GM23338 (cell line): ENCODE measurements around the gene WHAMM. TPM values are rescaled to one million over a fixed set of nuclear protein-coding genes. Genes with fewer than 3 reads are reported as not detected.
"Not testable (repeated sequence)": the region's sequence is repeated elsewhere in the genome, so short reads cannot be mapped to it uniquely, and the experiment has no call there.

Experiments used
- ATAC-seq: fragments of 200-7000 bp; cut with Tn5 transposase; 3 replicates; pipeline ENCODE4 v1.9.1; 2020
- DNase-seq: peaks from one replicate; pipeline ENCODE4 v3.0.0-alpha.2; 2015; ENCODE audit warnings: low spot score
- H2AFZ ChIP-seq: fragments of 200-600 bp; sonication (generic); 2 replicates; pipeline ENCODE4 v1.8.0; 2016; ENCODE audit warnings: antibody characterized with exemption, mild to moderate bottlenecking, moderate library complexity
- H3F3A ChIP-seq: fragments of 200-600 bp; sonication (generic); replicated peaks from 2 replicates; pipeline ENCODE4 v1.8.0; 2017; ENCODE audit warnings: antibody characterized with exemption, mixed run types, low read depth
- H3K27ac ChIP-seq: fragments of 200-600 bp; sonication (generic); 2 replicates; pipeline ENCODE4 v1.6.1; 2016; ENCODE audit warnings: low read depth
- H3K27me3 ChIP-seq: fragments of 200-600 bp; sonication (generic); 2 replicates; pipeline ENCODE4 v1.8.0; 2016; ENCODE audit warnings: mild to moderate bottlenecking, mixed run types, moderate library complexity; ENCODE audit not compliant: insufficient read depth
- H3K36me3 ChIP-seq: fragments of 200-600 bp; sonication (generic); 2 replicates; pipeline ENCODE4 v1.8.0; 2016; ENCODE audit warnings: mild to moderate bottlenecking; ENCODE audit not compliant: insufficient read depth
- H3K4me1 ChIP-seq: fragments of 200-600 bp; sonication (generic); 2 replicates; pipeline ENCODE4 v1.8.0; 2016; ENCODE audit warnings: mild to moderate bottlenecking, moderate library complexity; ENCODE audit not compliant: insufficient read depth
- H3K4me2 ChIP-seq: fragments of 200-600 bp; sonication (generic); 2 replicates; pipeline ENCODE4 v1.7.1; 2017; ENCODE audit warnings: mixed run types
- H3K4me3 ChIP-seq: fragments of 200-600 bp; sonication (generic); 2 replicates; pipeline ENCODE4 v1.6.1; 2016; ENCODE audit warnings: mixed run types
- H3K79me2 ChIP-seq: fragments of 200-600 bp; sonication (generic); replicated peaks from 2 replicates; pipeline ENCODE4 v1.8.0; 2017; ENCODE audit warnings: mild to moderate bottlenecking; ENCODE audit not compliant: insufficient read depth
- H3K9me2 ChIP-seq: fragments of 200-600 bp; sonication (generic); 2 replicates; pipeline ENCODE4 v1.8.0; 2017; ENCODE audit not compliant: insufficient read depth
- H4K20me1 ChIP-seq: fragments of 200-600 bp; sonication (generic); replicated peaks from 2 replicates; pipeline ENCODE4 v1.8.0; 2017; ENCODE audit warnings: mild to moderate bottlenecking; ENCODE audit not compliant: insufficient read depth
- H3K27ac Mint-ChIP-seq: 2 replicates; pipeline ENCODE4 v1.8.0; 2020; ENCODE audit warnings: inconsistent platforms, mild to moderate bottlenecking, moderate library complexity, mixed read lengths
- H3K27me3 Mint-ChIP-seq: 3 replicates; pipeline ENCODE4 v1.8.0; 2022; ENCODE audit warnings: low read depth, mild to moderate bottlenecking, moderate library complexity, mixed read lengths, inconsistent platforms; ENCODE audit not compliant: insufficient read depth, poor library complexity
- H3K36me3 Mint-ChIP-seq: 3 replicates; pipeline ENCODE4 v1.8.0; 2021; ENCODE audit warnings: low read depth, mild to moderate bottlenecking, inconsistent platforms, moderate library complexity, mixed read lengths
- H3K4me1 Mint-ChIP-seq: 3 replicates; pipeline ENCODE4 v1.8.0; 2020; ENCODE audit warnings: mild to moderate bottlenecking, inconsistent platforms, mixed read lengths
- H3K4me3 Mint-ChIP-seq: 3 replicates; pipeline ENCODE4 v1.8.0; 2021; ENCODE audit warnings: moderate library complexity, mild to moderate bottlenecking, inconsistent platforms, mixed read lengths
- H3K9me3 Mint-ChIP-seq: 3 replicates; pipeline ENCODE4 v1.8.0; 2020; ENCODE audit warnings: moderate library complexity, mild to moderate bottlenecking, inconsistent platforms, mixed read lengths
- CTCF ChIP-seq, 2 experiments: fragments of 200-600 bp in 1 of 2; sonication (generic) in 1 of 2; conservative IDR thresholded peaks; 2 replicates each; pipeline versions ENCODE4 v1.5.1 to v1.6.1; 2016 to 2017; ENCODE audit warnings: antibody characterized with exemption in 2 of 2, low read depth in 2 of 2, mild to moderate bottlenecking in 2 of 2, moderate library complexity in 1 of 2
- EZH2phosphoT487 ChIP-seq: fragments of 200-600 bp; sonication (generic); IDR thresholded peaks from one replicate; pipeline ENCODE4 v1.8.1; 2018; ENCODE audit warnings: antibody characterized with exemption; ENCODE audit not compliant: unreplicated experiment
- JUNB ChIP-seq: IDR thresholded peaks from one replicate; pipeline ENCODE4 v1.6.1; 2016; ENCODE audit warnings: antibody characterized with exemption; ENCODE audit not compliant: unreplicated experiment
- NANOG ChIP-seq: IDR thresholded peaks from 2 replicates; pipeline ENCODE4 v1.6.1; 2016; ENCODE audit warnings: antibody characterized with exemption, borderline replicate concordance
- POLR2AphosphoS5 ChIP-seq: IDR thresholded peaks from 2 replicates; pipeline ENCODE4 v1.6.1; 2016; ENCODE audit warnings: antibody characterized with exemption, low read depth
- REST ChIP-seq: IDR thresholded peaks from one replicate; pipeline ENCODE4 v1.6.1; 2018; ENCODE audit warnings: antibody characterized with exemption; ENCODE audit not compliant: unreplicated experiment
- STAT1 ChIP-seq: IDR thresholded peaks from one replicate; pipeline ENCODE4 v1.6.1; 2016; ENCODE audit warnings: antibody characterized with exemption; ENCODE audit not compliant: unreplicated experiment
- ZNF114 ChIP-seq: fragments of 250-450 bp; sonication (Bioruptor Pico); IDR thresholded peaks from 2 replicates; pipeline ENCODE4 v1.5.0; 2020; ENCODE audit warnings: mild to moderate bottlenecking, moderate library complexity
- polyA plus RNA-seq: library from polyadenylated mRNA; unstranded; fragments of >200 nt; fragmentation: Nextera tagmentation; extraction: Ambion mirVana; gene quantifications from 2 replicates; pipeline ENCODE4 v1.2.1, GENCODE V29; 2016
- total RNA-seq: library from RNA; depleted of rRNA; stranded (reverse); fragments of >200 nt; shearing (Covaris generic); gene quantifications from 2 replicates; pipeline ENCODE4 v1.2.3, GENCODE V29; 2014

Gene WHAMM
- total and polyA plus RNA-seq, 2 experiments from 2014 or later: 2.2 to 4.1 TPM

- no peak overlapping the region for H3K4me2 ChIP-seq
- H3K27me3 Mint-ChIP-seq: no peaks in the 10 kb centered on the region
- no peaks in the 10 kb centered on the region for H3K36me3 ChIP-seq
- H3K27ac ChIP-seq: 0 out of 2 replicates have a peak overlapping the region, but pooled peaks have one; percentile 32
- no peaks in the 10 kb centered on the region for H3K36me3 Mint-ChIP-seq
- no peaks in the 10 kb centered on the region for H3K9me3 Mint-ChIP-seq
- H2AFZ ChIP-seq: no peak overlapping the region
- no peaks in the 10 kb centered on the region; the same call in 1 of the 2 replicates for H4K20me1 ChIP-seq
- H3K27ac Mint-ChIP-seq: peak overlapping the region; percentile 3; the same call in 1 of the 2 replicates
- no peak for DNase-seq
- no peak for TF ChIP-seq ZNF114 (CRISPR knock-in tag)
- no peak for TF ChIP-seq REST
- TF ChIP-seq STAT1: no peak
- no peak for TF ChIP-seq JUNB
- no peak for TF ChIP-seq CTCF (conservative IDR thresholded peaks at IDR 0.05; ENCODE audit: low read depth in 2 of 2)
- peaks cover 13% of the 10 kb centered on the region for H3K4me1 Mint-ChIP-seq
- no peaks in the 10 kb centered on the region for H3K4me1 ChIP-seq
- no peaks in the 10 kb centered on the region for H3K79me2 ChIP-seq
- no peaks in the 10 kb centered on the region for H3F3A ChIP-seq
- H3K9me2 ChIP-seq: 0 out of 2 replicates have a peak, but pooled peaks cover 3% of the 10 kb centered on the region
- ATAC-seq: no peak
- no peak overlapping the region for H3K4me3 Mint-ChIP-seq
- H3K27me3 ChIP-seq: no peaks in the 10 kb centered on the region
- H3K4me3 ChIP-seq: no peak overlapping the region
Observed at GRCh38 chr15:82764117-82764490, 45.3 kb upstream of the WHAMM start.

GRCh38 chr15:82764740-82765139 is 44.7 kb upstream of the WHAMM start:
- no peak overlapping the region for H3K4me3 ChIP-seq
- H3K4me3 Mint-ChIP-seq: no peak overlapping the region
- H3K4me2 ChIP-seq: no peak overlapping the region
- ATAC-seq: no peak; the same call in 2 of the 3 replicates
- no peak overlapping the region for H2AFZ ChIP-seq
- no peaks in the 10 kb centered on the region for H3K27me3 Mint-ChIP-seq
- no peaks in the 10 kb centered on the region for H3K79me2 ChIP-seq
- no peaks in the 10 kb centered on the region; the same call in 1 of the 2 replicates for H4K20me1 ChIP-seq
- H3K4me1 Mint-ChIP-seq: peaks cover 13% of the 10 kb centered on the region
- H3K36me3 Mint-ChIP-seq: no peaks in the 10 kb centered on the region
- H3K27me3 ChIP-seq: no peaks in the 10 kb centered on the region
- no peak overlapping the region for H3K27ac ChIP-seq
- no peaks in the 10 kb centered on the region for H3K4me1 ChIP-seq
- H3K36me3 ChIP-seq: no peaks in the 10 kb centered on the region
- H3F3A ChIP-seq: no peaks in the 10 kb centered on the region
- no peak for TF ChIP-seq EZH2phosphoT487
- no peak for TF ChIP-seq NANOG
- no peak for TF ChIP-seq POLR2AphosphoS5
- no peak for TF ChIP-seq ZNF114 (CRISPR knock-in tag)
- no peak for TF ChIP-seq REST
- 0 out of 2 replicates have a peak, but pooled peaks cover 3% of the 10 kb centered on the region for H3K9me2 ChIP-seq
- no peak for DNase-seq
- no peaks in the 10 kb centered on the region for H3K9me3 Mint-ChIP-seq
- H3K27ac Mint-ChIP-seq: peak overlapping the region; percentile 37; the same call in 1 of the 2 replicates

DNA sequence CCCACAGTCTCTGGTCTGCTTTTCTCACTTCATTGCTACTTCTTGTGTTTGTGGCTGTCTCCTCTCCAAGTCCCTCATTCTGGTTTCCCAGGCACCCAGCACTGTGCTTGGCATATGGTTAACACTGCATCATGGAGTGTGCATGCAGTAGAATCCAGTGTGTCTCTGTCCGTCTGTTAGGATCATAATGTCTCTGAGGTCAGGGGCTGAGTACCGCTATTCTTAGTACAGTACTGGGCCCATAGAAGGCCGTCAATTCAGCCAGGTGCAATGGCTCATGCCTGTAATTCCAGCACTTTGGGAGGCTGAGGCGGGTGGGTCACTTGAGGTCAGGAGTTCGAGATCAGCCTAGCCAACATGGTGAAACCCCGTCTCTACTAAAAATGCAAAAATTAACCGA is 43.2 kb upstream of the WHAMM start:
- H3K4me1 ChIP-seq, ATAC-seq, H3K27ac Mint-ChIP-seq, H3K79me2 ChIP-seq, DNase-seq, H3F3A ChIP-seq, H3K27me3 Mint-ChIP-seq, H3K36me3 ChIP-seq, H2AFZ ChIP-seq, H3K9me3 Mint-ChIP-seq, H4K20me1 ChIP-seq, H3K4me2 ChIP-seq, H3K4me3 ChIP-seq, H3K27ac ChIP-seq, H3K4me3 Mint-ChIP-seq, H3K36me3 Mint-ChIP-seq, H3K27me3 ChIP-seq, H3K9me2 ChIP-seq: not testable (repeated sequence)
- H3K4me1 Mint-ChIP-seq: peaks cover 13% of the 10 kb centered on the region
